MM.1S (cell line): ENCODE data around the gene AP1B1.

Experiments
- CTCF ChIP-seq: fragments of 300-600 bp; sonication (generic); IDR thresholded peaks from 2 replicates; pipeline ENCODE4 v1.5.1; 2016; ENCODE audit warnings: antibody characterized with exemption, low read length, mixed read lengths
- EZH2 ChIP-seq: fragments of 300-600 bp; sonication (generic); optimal IDR thresholded peaks from 2 replicates; pipeline ENCODE3; 2017; ENCODE audit warnings: low read depth, mild to moderate bottlenecking, antibody characterized with exemption, low read length, mixed read lengths

GRCh38 chr22:29313126-29313575 lies 75.2 kb downstream of the AP1B1 start:
- peak; percentile 42 for TF ChIP-seq CTCF
- no peak for TF ChIP-seq EZH2
